ENCODE results near the gene LIMCH1.

DNA sequence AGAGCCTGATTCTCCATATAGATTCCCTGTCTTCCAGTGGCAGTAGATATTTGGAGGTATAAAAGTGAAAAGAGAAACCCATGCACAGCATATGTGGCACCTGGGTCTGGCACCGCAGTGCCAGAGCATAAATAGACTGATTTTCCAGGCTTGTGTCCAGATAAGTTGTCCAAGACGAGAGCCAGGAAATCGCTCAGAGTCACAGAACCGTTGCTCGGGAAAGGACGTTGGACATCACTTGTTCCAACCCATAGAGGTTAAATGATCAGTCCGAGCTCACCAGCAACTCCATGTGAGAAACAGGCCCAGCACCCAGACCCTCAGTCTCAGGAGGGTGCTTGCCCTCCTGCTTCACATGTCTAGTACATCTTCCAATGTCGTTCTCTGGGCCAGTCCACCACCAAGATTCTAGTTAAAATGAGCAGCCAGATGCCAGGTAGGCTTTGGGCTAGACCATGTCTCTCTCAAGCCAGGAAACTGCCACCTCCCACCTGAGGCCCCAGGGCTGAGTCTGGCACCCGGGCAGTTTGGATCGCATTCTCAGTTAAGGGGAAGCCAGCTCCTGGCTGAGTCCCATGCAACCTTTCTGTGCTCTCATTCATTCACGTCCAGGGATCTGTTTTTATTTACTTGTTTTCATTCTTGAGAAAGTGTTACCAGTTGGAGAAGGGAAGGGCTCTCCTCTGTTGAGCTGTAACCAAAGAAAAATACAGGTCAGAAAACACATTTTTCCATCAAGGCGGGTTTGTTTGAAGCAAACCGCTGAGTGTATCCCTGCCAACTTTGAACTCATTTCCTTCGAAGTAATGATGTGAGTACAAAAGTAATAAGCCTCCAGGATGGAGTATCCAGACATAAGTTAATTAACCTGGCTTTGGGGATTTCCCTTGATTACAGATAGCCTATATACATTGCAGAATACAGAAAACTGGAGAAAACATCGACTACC lies 118.9 kb downstream of the LIMCH1 start:
- TF ChIP-seq POLR2A (IDR thresholded peaks at IDR 0.05) (no peak), EP300 (IDR thresholded peaks at IDR 0.05) (no peak)
- TF ChIP-seq, protein P1, sequence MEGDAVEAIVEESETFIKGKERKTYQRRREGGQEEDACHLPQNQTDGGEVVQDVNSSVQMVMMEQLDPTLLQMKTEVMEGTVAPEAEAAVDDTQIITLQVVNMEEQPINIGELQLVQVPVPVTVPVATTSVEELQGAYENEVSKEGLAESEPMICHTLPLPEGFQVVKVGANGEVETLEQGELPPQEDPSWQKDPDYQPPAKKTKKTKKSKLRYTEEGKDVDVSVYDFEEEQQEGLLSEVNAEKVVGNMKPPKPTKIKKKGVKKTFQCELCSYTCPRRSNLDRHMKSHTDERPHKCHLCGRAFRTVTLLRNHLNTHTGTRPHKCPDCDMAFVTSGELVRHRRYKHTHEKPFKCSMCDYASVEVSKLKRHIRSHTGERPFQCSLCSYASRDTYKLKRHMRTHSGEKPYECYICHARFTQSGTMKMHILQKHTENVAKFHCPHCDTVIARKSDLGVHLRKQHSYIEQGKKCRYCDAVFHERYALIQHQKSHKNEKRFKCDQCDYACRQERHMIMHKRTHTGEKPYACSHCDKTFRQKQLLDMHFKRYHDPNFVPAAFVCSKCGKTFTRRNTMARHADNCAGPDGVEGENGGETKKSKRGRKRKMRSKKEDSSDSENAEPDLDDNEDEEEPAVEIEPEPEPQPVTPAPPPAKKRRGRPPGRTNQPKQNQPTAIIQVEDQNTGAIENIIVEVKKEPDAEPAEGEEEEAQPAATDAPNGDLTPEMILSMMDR (IDR thresholded peaks at IDR 0.05): no peak
